NT2/D1 (cell line): ENCODE results near the gene POLR1H.

Source experiments
- DNase-seq: peaks from one replicate; pipeline ENCODE4 v3.0.0-alpha.2; 2011; ENCODE audit warnings: low read depth, low spot score
- H3K27me3 ChIP-seq: 2 replicates; pipeline ENCODE4 v1.6.0; 2011; ENCODE audit warnings: mild to moderate bottlenecking; ENCODE audit not compliant: insufficient read length, insufficient read depth
- H3K36me3 ChIP-seq: 2 replicates; pipeline ENCODE4 v1.6.1; 2011; ENCODE audit warnings: mild to moderate bottlenecking, low read length, mixed read lengths; ENCODE audit not compliant: insufficient read depth, insufficient read length
- H3K4me1 ChIP-seq: 2 replicates; pipeline ENCODE4 v1.5.1; 2011; ENCODE audit not compliant: insufficient read depth, insufficient read length
- H3K4me3 ChIP-seq: 2 replicates; pipeline ENCODE4 v1.5.1; 2011; ENCODE audit warnings: low read depth; ENCODE audit not compliant: insufficient read length
- H3K9ac ChIP-seq: 2 replicates; pipeline ENCODE4 v1.6.0; 2011; ENCODE audit warnings: low read depth; ENCODE audit not compliant: insufficient read length
- H3K9me3 ChIP-seq: 2 replicates; pipeline ENCODE4 v1.5.1; 2011; ENCODE audit warnings: mild to moderate bottlenecking, low read length; ENCODE audit not compliant: insufficient read depth
- SUZ12 ChIP-seq: IDR thresholded peaks from 2 replicates; pipeline ENCODE4 v1.6.1; 2011; ENCODE audit not compliant: insufficient read length, insufficient read depth; ENCODE audit errors: extremely low read depth
- YY1 ChIP-seq: IDR thresholded peaks from 2 replicates; pipeline ENCODE4 v1.6.1; 2011; ENCODE audit not compliant: insufficient read length, insufficient read depth
- ZNF274 ChIP-seq: IDR thresholded peaks from 2 replicates; pipeline ENCODE4 v1.6.1; 2011; ENCODE audit warnings: mild to moderate bottlenecking, low read depth, low read length

The POLR1H gene

GRCh38 chr6:30062471-30063178 is 1.6 kb downstream of the POLR1H start:
- no peak overlapping the region for H3K4me3 ChIP-seq
- no peak for DNase-seq
- H3K36me3 ChIP-seq: peaks cover 19% of the 10 kb centered on the region
- no peaks in the 10 kb centered on the region for H3K27me3 ChIP-seq
- TF ChIP-seq YY1 (no peak), ZNF274 (no peak), SUZ12 (no peak)
- no peak overlapping the region for H3K9ac ChIP-seq
- no peaks in the 10 kb centered on the region for H3K9me3 ChIP-seq
- H3K4me1 ChIP-seq: no peaks in the 10 kb centered on the region

GRCh38 chr6:30063315-30063714 is 2.2 kb downstream of the POLR1H start:
- no peak for DNase-seq
- Histone ChIP-seq H3K27me3 (no peaks in the 10 kb centered on the region), H3K4me1 (no peaks in the 10 kb centered on the region), H3K4me3 (no peak overlapping the region), H3K9ac (no peak overlapping the region), H3K9me3 (no peaks in the 10 kb centered on the region), H3K36me3 (peaks cover 13% of the 10 kb centered on the region)
- TF ChIP-seq SUZ12 (no peak), YY1 (no peak), ZNF274 (no peak)

DNA sequence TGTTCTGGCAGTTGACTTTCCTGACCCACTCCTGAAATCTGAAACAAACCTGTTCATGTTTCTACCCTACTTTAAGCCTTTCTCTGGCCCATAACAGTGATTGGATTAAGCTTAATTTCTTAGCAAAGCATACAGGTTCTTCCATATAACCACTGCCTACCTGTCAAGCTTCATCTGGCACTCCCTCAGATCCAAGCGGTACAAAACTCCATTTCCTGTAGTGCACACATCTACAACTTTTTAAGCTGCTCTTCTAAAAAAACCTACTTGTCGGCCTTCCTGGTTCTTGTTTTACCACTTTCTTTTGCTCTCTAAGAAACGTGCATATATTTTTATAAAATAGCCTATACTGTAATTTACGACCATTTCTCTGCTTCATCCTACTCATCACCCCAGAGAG is 5.0 kb downstream of the POLR1H start:
- peak overlapping the region; percentile 83 for H3K9ac ChIP-seq

GRCh38 chr6:30066577-30067459 is 5.8 kb downstream of the POLR1H start, which contains the start of gene PPP1R11:
TSS of gene PPP1R11 (plus strand) at chr6:30067198. CDS start at chr6:30067411, 213 bp downstream.
- TF ChIP-seq ZNF274 (no peak), YY1 (no peak)
- Histone ChIP-seq H3K4me1 (peaks cover 2% of the 10 kb centered on the region), H3K9me3 (no peaks in the 10 kb centered on the region)

More for the DNA sequence above, 5.0 kb downstream of the POLR1H start:
- TF ChIP-seq SUZ12: no peak
- no peak for TF ChIP-seq ZNF274
- TF ChIP-seq YY1: no peak
- Histone ChIP-seq H3K4me3 (peak overlapping the region; percentile 59), H3K36me3 (peaks cover 25% of the 10 kb centered on the region), H3K4me1 (no peaks in the 10 kb centered on the region), H3K9me3 (no peaks in the 10 kb centered on the region), H3K27me3 (no peaks in the 10 kb centered on the region)
- no peak for DNase-seq

DNA sequence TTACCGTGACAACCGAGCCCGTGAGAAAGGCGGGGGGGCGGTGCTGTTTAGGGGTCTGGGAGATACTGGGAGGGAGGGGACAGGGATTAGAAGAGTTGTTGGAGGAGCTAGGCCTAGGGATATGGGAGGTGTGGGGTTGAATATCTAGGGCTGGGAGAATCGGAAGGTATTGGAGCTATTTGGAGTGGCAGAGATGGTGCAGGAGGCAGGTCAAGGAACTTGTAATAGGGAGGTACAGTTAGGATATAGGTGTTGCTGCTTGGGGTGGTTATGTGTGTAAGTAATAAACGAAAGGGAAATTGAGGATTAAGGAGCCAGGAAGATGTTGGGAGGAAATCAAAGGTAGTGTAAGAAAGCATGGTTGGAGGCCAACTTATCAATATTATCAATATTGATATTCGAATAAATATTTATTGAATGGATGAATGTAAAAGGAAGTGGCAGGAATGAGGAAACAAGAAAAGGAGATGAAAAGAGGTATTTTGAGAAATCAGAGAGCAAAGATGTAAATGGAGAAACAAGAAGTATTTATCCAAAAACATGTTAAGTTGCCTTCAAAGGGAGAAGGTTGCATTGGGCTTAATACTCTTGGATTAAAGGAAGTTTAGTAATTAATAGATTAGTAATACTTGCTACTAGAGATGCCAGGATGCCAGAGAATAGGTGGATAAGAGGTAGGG is 6.5 kb downstream of the POLR1H start:
- Histone ChIP-seq H3K4me3 (peak overlapping the region; percentile 68), H3K9ac (peak overlapping the region; percentile 74), H3K36me3 (peaks cover 25% of the 10 kb centered on the region), H3K9me3 (no peaks in the 10 kb centered on the region), H3K27me3 (peaks cover 4% of the 10 kb centered on the region), H3K4me1 (peaks cover 2% of the 10 kb centered on the region)
- TF ChIP-seq YY1: no peak
- TF ChIP-seq SUZ12: no peak
- no peak for TF ChIP-seq ZNF274
- peak; percentile 68 for DNase-seq

More at GRCh38 chr6:30066577-30067459, 5.8 kb downstream of the POLR1H start, which contains the start of gene PPP1R11:
- H3K9ac ChIP-seq: peak within 1 kb of the TSS; percentile 83
- H3K36me3 ChIP-seq: peaks cover 25% of the 10 kb centered on the region
- peak within 1 kb of the TSS; percentile 68 for H3K4me3 ChIP-seq
- no peaks in the 10 kb centered on the region for H3K27me3 ChIP-seq
- DNase-seq: peak; percentile 93

DNA sequence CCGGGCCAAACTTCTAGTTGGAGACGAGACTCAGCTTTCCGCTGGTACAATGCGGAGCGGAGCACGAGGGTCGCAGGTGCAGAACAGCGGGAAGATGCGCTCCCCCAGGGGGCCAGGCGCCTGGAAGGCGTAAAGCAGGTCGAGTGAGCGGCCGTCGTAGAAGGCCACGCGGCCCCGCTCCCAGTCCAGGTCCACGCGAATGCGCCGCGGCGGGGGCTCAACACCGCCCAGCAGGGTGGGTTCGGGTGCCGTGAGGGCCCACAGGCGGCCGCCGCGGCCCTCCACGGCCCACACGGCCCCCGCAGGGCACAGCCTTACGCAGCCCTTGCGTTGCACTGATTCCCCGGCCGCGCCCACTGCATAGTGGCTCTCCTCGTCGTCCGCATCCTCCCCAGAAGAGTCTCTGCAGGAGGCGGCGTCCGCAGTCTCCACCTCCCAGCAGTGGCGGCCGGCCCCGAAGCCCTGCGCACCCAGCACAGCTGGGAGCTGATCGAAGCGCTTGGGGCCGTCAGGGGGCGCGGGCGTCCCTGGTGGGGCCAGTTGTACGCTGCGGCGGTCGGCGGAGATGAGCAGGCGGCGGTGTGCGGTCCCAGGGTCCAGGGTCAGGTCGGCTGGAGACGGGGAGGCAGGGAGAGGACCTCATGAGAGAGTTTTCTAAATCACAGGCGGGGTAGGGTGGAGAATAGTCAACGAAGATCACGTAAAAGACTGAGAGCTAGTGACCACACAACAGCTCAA is 10.2 kb downstream of the POLR1H start:
- TF ChIP-seq ZNF274 (no peak), SUZ12 (no peak)
- H3K4me3 ChIP-seq: no peak overlapping the region

DNA sequence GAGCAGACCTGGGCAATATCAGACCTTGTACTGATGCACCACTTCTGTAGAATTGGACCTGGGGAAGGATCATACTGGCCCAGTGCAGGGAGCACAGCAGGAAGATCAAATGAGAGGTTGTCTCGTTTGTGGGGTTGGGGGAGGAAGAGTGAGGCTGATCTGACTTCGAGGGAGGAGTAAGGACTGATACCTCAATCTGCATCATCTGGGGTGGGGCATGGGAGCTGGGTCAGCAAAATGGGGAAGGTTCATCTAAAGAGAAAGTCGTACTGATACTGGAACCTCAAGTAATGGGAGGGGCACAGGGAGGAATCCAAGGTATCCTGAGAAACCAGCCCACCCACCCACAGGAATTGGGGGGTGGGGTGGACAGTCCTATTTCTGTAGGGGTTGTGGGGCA is 10.8 kb downstream of the POLR1H start:
- peaks cover 13% of the 10 kb centered on the region for H3K4me1 ChIP-seq
- no peak for DNase-seq
- H3K9ac ChIP-seq: no peak overlapping the region
- no peak overlapping the region for H3K4me3 ChIP-seq
- H3K27me3 ChIP-seq: peaks cover 24% of the 10 kb centered on the region
- H3K36me3 ChIP-seq: peaks cover 14% of the 10 kb centered on the region
- TF ChIP-seq SUZ12: no peak
- no peak for TF ChIP-seq ZNF274
- TF ChIP-seq YY1: no peak
- H3K9me3 ChIP-seq: no peaks in the 10 kb centered on the region

More for the DNA sequence above, 10.2 kb downstream of the POLR1H start:
- peaks cover 13% of the 10 kb centered on the region for H3K4me1 ChIP-seq
- H3K9ac ChIP-seq: no peak overlapping the region
- H3K36me3 ChIP-seq: peaks cover 14% of the 10 kb centered on the region
- no peak for DNase-seq
- H3K27me3 ChIP-seq: peaks cover 24% of the 10 kb centered on the region
- H3K9me3 ChIP-seq: no peaks in the 10 kb centered on the region
